NCI-H82 treated with DMSO at 0.1 percent for 48 hours (cell line): ENCODE data around the gene SMARCE1.

Experiments used
- DNase-seq: peaks from one replicate; lab custom pipeline; 2025; ENCODE audit not compliant: unreplicated experiment; lab: John Stamatoyannopoulos, UW

The SMARCE1 gene

GRCh38 chr17:40646791-40647623, 611 bp downstream of the SMARCE1 start:
- no peak for DNase-seq

- DNase-seq, result no peak
Observed at GRCh38 chr17:40645943-40646342, 1.7 kb downstream of the SMARCE1 start.

GRCh38 chr17:40645291-40645690, 2.3 kb downstream of the SMARCE1 start:
- DNase-seq, result no peak

DNA sequence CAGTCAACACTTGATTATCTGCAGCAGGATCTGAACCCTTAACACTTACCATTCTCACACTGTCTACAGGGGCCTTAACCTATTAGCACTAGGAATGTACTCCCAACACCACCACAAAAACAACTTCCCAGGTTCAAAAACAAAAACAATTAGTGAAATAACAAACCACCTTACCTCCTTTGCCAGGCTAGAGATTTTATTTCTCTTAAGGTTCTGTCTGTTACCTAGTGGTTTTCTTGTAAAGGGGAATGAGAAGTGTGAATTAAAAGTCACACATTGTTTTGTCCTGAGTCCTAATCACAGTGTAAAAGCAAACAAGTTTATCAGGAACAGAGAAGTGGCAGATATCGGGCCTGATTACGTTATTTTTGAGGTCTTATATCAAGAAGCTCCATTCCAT, 9.7 kb downstream of the SMARCE1 start:
- no peak for DNase-seq

- no peak for DNase-seq
Observed at GRCh38 chr17:40633871-40634270, 13.7 kb downstream of the SMARCE1 start.

- no peak for DNase-seq
Observed at GRCh38 chr17:40632216-40632615, 15.4 kb downstream of the SMARCE1 start.

- DNase-seq, result no peak
Observed at GRCh38 chr17:40629842-40630241, 17.8 kb downstream of the SMARCE1 start.

- no peak for DNase-seq
Observed at GRCh38 chr17:40625311-40625710, 22.3 kb downstream of the SMARCE1 start.

- DNase-seq, result no peak
Observed at GRCh38 chr17:40623419-40624210, 24.0 kb downstream of the SMARCE1 start.

DNA sequence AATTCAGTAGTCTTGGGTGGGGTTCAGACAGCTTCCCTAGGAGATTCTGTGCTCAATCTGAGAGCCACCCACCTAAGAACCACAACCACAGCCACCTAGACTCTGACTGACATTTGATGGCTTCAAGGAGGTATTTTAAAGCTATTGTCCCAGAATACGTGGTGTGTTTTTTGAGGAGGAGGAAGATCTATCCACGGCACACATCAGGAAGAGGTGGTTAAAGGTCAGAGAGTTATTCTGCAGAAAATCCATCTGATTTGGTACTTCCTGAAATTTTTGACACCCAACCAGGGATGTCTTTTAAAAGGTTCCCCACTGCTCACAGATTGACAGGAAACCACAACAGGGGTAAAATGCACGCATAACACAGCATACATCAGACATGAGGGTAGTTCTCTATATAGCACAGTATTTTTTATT, 25.1 kb downstream of the SMARCE1 start:
- DNase-seq, result no peak

GRCh38 chr17:40621578-40621977, 26.0 kb downstream of the SMARCE1 start:
- DNase-seq, result no peak

DNA sequence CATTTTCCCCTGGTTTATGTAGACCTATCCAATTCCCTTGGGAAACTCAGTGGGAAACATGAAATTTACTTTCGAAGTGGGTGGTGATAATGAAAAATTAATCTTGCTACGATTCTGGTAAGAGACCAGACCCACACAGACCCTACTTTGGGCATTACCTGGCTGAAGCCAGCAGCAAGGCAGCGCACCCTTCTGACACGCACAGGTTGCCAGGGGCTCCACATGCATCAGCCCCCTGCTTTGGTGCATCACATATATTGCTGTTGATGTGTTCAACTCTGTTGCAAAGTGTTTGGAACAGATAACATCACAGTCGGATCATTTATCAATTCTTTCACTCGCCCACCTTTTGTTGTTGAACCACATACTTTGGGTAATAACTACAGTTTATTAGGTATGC, 26.6 kb downstream of the SMARCE1 start:
- DNase-seq, result no peak

GRCh38 chr17:40618754-40619625, 28.6 kb downstream of the SMARCE1 start:
- no peak for DNase-seq

- DNase-seq, result no peak
Observed at GRCh38 chr17:40617678-40618240, 29.9 kb downstream of the SMARCE1 start.

DNA sequence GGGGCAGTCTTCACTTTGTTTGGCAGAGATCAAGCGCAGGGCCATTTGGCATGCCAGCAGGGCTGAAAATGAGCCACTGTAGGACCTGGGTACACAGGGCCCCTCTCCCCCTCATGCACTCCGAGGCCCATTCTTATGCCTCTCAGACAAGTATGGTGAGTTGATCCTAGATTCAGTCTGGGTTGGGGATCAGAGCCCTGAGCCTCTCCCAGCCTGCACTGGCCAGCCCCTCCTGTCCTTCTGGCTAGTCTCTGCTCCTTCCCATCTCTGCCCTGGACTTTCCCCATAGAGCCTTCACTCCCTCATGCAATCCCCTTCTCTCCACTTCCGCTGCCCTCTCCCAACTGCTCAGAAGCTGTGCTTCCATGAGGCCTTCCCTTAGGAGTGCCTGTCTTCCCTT, 31.0 kb downstream of the SMARCE1 start:
- no peak for DNase-seq

DNA sequence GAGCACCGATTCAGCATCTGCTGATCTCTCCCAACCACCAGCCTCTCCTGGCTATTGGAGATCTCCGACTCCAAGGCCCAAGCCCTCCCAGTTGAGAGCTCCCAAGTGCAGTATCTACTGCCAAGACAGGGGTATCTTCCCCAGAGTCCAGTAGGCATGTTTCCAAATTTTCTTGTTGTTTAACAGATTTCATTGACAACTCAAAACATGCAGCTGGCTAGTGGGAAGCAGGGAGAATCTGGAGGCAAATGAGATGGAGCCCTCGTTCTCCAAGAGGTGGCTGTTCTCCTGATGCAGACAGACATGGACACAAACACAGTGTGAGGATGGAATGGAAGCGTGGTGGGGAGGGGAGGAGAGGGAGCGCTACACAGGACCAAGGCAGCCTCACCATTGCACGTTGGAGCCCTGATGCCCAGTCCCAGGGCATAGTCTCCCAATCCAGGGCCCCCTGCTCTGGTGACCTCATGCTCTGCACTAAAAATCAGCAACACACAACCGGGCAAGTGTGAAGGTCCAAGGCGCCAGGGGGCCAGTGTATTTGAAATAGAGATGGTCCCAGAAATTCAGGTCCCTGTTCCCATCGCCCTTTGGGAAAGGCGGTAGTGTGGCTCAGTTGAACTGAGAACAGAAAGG, 31.7 kb downstream of the SMARCE1 start:
- no peak for DNase-seq

DNA sequence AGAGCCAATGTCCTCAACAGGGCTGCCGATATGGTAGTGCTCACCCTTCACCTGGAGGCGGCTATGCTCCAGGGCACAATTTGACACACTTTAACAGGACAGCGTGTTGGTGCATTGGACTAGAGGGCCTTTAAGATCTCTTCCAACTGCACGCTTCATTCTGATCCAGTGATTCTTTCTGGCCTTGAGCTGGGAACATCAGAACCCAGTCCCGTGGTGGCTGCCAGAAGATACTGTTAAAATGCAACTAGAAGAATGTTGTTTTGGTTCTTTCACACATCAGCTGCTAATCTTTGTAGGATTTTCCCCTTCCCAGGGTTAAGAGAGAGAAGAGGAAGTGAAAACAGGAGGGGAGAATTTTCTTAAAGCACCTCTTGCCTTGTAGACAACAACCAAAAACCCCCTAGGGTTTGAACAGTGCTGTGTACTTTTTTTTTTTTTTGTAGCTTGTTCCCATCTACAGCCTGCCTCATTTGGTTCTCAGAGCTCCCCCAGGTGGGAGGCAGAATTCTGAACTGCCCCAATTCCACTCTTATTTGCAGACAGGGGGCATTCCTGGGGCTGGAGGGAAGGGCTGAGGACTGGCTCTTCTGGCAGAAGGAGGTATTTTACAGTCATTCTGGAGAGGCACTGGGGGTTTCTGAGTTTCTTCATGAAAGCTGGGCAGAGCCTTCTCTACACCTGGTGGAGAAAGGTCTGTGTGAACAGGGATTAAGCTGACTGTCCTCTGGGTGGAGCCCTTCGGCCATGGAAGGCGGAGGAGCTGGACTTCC, 32.4 kb downstream of the SMARCE1 start:
- no peak for DNase-seq

GRCh38 chr17:40614431-40615067, 33.1 kb downstream of the SMARCE1 start:
- no peak for DNase-seq

- no peak for DNase-seq
Observed at GRCh38 chr17:40613467-40614154, 34.0 kb downstream of the SMARCE1 start.
